Measurements from ENCODE around the gene GCG. TPM values are rescaled to one million over a fixed set of nuclear protein-coding genes. Genes with fewer than 3 reads are reported as not detected.
A peak's percentile ranks its signal among the peaks of the same experiment; 100 is the strongest.

GCG gene
- total RNA-seq, 1 donor from 2014 or later = not detected

DNA sequence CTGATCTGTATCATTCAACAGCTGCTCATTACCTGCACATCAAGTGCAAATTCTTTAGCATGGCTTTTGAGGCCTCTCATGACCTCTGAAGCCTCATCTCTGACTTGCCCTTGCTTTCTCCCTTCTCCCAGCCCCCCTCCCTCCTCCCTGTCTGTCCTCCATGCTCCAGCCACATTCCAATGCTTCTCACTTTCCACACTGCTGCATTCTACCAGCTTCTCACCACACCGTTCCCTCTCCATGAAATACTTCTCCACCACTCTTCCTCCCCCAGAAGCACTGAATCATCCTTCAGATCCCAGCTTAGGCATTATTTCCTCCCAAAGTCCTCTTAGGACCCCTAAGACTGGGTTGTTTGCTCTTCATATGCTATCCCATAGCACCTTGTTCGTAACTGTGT lies 26.9 kb downstream of the GCG start:
- Mint-ChIP-seq H3K36me3 (ENCODE audit: low read depth) (peaks cover 1% of the 10 kb centered on the region), H3K27me3 (ENCODE audit: low read depth) (peaks cover 29% of the 10 kb centered on the region), H3K9me3 (ENCODE audit: low read depth) (no peaks in the 10 kb centered on the region), H3K27ac (ENCODE audit: unreplicated experiment) (no peak overlapping the region), H3K4me3 (ENCODE audit: unreplicated experiment) (no peak overlapping the region), H3K4me1 (ENCODE audit: low read depth) (peaks cover 3% of the 10 kb centered on the region)
- no peak for DNase-seq (ENCODE audit: low spot score)
- TF ChIP-seq, protein P1, sequence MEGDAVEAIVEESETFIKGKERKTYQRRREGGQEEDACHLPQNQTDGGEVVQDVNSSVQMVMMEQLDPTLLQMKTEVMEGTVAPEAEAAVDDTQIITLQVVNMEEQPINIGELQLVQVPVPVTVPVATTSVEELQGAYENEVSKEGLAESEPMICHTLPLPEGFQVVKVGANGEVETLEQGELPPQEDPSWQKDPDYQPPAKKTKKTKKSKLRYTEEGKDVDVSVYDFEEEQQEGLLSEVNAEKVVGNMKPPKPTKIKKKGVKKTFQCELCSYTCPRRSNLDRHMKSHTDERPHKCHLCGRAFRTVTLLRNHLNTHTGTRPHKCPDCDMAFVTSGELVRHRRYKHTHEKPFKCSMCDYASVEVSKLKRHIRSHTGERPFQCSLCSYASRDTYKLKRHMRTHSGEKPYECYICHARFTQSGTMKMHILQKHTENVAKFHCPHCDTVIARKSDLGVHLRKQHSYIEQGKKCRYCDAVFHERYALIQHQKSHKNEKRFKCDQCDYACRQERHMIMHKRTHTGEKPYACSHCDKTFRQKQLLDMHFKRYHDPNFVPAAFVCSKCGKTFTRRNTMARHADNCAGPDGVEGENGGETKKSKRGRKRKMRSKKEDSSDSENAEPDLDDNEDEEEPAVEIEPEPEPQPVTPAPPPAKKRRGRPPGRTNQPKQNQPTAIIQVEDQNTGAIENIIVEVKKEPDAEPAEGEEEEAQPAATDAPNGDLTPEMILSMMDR (IDR thresholded peaks at IDR 0.05) = no peak

- H3K9me3 Mint-ChIP-seq (ENCODE audit: low read depth) = no peaks in the 10 kb centered on the region
- no peak overlapping the region for H3K27ac Mint-ChIP-seq (ENCODE audit: unreplicated experiment)
- DNase-seq (ENCODE audit: low spot score) = no peak
- peaks cover 3% of the 10 kb centered on the region for H3K4me1 Mint-ChIP-seq (ENCODE audit: low read depth)
- peaks cover 20% of the 10 kb centered on the region for H3K27me3 Mint-ChIP-seq (ENCODE audit: low read depth)
- no peak overlapping the region for H3K4me3 Mint-ChIP-seq (ENCODE audit: unreplicated experiment)
- no peaks in the 10 kb centered on the region for H3K36me3 Mint-ChIP-seq (ENCODE audit: low read depth)
- TF ChIP-seq, protein P1 (IDR thresholded peaks at IDR 0.05) = peak; percentile 97
These were observed 28.0 kb downstream of the GCG start for GRCh38 chr2:162123806-162124758.

GRCh38 chr2:162118166-162119031 lies 33.6 kb downstream of the GCG start:
- H3K4me3 Mint-ChIP-seq (ENCODE audit: unreplicated experiment) = no peak overlapping the region
- no peak for DNase-seq (ENCODE audit: low spot score)

DNA sequence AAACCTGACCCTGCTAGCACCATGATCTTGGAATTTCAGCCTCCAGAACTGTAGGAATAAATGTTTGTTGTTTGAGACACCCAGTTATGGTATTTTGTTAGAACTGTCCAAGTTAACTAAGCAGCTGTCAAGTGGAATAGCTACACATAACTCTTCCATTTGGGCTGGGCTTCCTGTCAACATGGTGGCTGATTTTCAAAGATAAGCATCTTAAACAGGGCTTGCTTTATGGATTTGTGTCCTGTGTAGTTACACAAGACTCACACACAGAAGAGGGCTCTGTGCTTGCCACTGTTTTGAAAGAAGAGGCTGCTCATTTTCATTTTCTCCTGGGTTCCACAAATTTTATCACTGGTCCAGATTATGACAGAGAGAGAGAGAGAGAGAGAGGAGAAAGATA lies 35.7 kb downstream of the GCG start:
- peaks cover 11% of the 10 kb centered on the region for H3K27me3 Mint-ChIP-seq (ENCODE audit: low read depth)
- H3K4me1 Mint-ChIP-seq (ENCODE audit: low read depth) = peaks cover 7% of the 10 kb centered on the region
- TF ChIP-seq, protein P1 (IDR thresholded peaks at IDR 0.05) = no peak
- H3K4me3 Mint-ChIP-seq (ENCODE audit: unreplicated experiment) = no peak overlapping the region
- H3K36me3 Mint-ChIP-seq (ENCODE audit: low read depth) = peaks cover 3% of the 10 kb centered on the region
- no peak for DNase-seq (ENCODE audit: low spot score)
- peaks cover 10% of the 10 kb centered on the region for H3K9me3 Mint-ChIP-seq (ENCODE audit: low read depth)
- no peak overlapping the region for H3K27ac Mint-ChIP-seq (ENCODE audit: unreplicated experiment)

More at GRCh38 chr2:162118166-162119031, 33.6 kb downstream of the GCG start:
- Mint-ChIP-seq H3K27me3 (ENCODE audit: low read depth) (peaks cover 11% of the 10 kb centered on the region), H3K36me3 (ENCODE audit: low read depth) (peaks cover 3% of the 10 kb centered on the region), H3K4me1 (ENCODE audit: low read depth) (peaks cover 6% of the 10 kb centered on the region), H3K9me3 (ENCODE audit: low read depth) (peaks cover 10% of the 10 kb centered on the region), H3K27ac (ENCODE audit: unreplicated experiment) (no peak overlapping the region)
- TF ChIP-seq, protein P1 (IDR thresholded peaks at IDR 0.05) = no peak

- H3K4me3 Mint-ChIP-seq (ENCODE audit: unreplicated experiment) = no peak overlapping the region
- no peak for DNase-seq (ENCODE audit: low spot score)
- peaks cover 10% of the 10 kb centered on the region for H3K9me3 Mint-ChIP-seq (ENCODE audit: low read depth)
- peaks cover 3% of the 10 kb centered on the region for H3K36me3 Mint-ChIP-seq (ENCODE audit: low read depth)
- TF ChIP-seq, protein P1 (IDR thresholded peaks at IDR 0.05) = no peak
- no peak overlapping the region for H3K27ac Mint-ChIP-seq (ENCODE audit: unreplicated experiment)
- peaks cover 7% of the 10 kb centered on the region for H3K4me1 Mint-ChIP-seq (ENCODE audit: low read depth)
- H3K27me3 Mint-ChIP-seq (ENCODE audit: low read depth) = peaks cover 14% of the 10 kb centered on the region
These were observed 37.0 kb downstream of the GCG start for GRCh38 chr2:162115076-162115475.
